ENCODE measurements around the gene CRIM1. TPM values are rescaled to one million over a fixed set of nuclear protein-coding genes. Genes with fewer than 3 reads are reported as not detected.

CRIM1 gene
- total and polyA plus RNA-seq, 4 donors = 24.3 to 119 (median 58.4) TPM

DNA sequence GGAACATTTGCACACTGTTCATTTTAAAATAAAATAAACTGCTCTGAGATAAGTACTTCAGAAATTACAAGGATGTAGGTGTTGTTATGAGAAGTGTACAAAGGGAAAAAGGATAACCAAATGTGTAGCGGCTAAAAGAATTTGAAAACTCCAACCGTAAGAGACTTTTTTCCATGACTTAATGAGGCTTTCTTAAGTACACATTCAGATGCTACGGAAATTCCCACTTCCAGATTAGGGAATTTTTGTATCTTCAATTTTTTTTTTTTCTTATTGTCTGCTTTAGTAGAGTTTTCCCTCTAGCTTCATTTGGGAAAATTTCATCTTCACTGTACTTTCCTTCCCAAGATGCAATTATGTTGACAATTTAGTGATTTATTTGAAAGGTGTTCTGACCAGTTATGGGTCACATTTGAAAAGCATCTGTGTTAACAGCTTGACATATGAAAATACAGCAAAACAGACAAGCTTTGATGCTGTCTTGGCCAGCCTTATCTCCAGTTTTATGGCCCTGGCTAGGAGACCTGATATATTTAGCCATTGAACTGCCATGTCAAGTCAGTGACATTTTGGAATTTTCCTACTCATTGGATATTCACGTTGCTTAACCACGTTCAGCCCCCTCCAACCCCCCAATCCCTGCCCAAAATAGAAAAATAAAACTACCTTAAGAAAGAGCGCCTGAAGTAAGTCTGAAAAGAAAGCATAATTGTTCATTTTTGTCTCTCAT lies 136.8 kb downstream of the CRIM1 start:
- WGBS, 2 donors = 82 to 88% methylated on average over 6 of the region's 6 CpGs
- DNase-seq = no peak
- Histone ChIP-seq H3K36me3 (ENCODE audit: control insufficient read depth in 4 of 4, insufficient read depth in 4 of 4, low read length in 4 of 4) (peaks cover 2 to 3% (median 3%) of the 10 kb centered on the region in 4 donors), H3K9ac (ENCODE audit: insufficient read depth in 1 of 2, low read length in 2 of 2) (no peak overlapping the region), H3K9me3 (ENCODE audit: control insufficient read depth in 4 of 4, insufficient read depth in 3 of 4, low read length in 3 of 4) (no peaks in the 10 kb centered on the region), H3K27me3 (ENCODE audit: control insufficient read depth in 3 of 3, insufficient read depth in 3 of 3, low read length in 2 of 3) (no peaks in the 10 kb centered on the region), H3K4me3 (no peak overlapping the region), H3K27ac (ENCODE audit: low read depth in 1 of 2, low read length in 1 of 2) (no peak overlapping the region), H3K4me1 (ENCODE audit: control insufficient read depth in 5 of 5, insufficient read depth in 5 of 5, low read length in 5 of 5) (peaks cover 0 to 10% (median 2%) of the 10 kb centered on the region in 5 donors)
- TF ChIP-seq, protein P1, sequence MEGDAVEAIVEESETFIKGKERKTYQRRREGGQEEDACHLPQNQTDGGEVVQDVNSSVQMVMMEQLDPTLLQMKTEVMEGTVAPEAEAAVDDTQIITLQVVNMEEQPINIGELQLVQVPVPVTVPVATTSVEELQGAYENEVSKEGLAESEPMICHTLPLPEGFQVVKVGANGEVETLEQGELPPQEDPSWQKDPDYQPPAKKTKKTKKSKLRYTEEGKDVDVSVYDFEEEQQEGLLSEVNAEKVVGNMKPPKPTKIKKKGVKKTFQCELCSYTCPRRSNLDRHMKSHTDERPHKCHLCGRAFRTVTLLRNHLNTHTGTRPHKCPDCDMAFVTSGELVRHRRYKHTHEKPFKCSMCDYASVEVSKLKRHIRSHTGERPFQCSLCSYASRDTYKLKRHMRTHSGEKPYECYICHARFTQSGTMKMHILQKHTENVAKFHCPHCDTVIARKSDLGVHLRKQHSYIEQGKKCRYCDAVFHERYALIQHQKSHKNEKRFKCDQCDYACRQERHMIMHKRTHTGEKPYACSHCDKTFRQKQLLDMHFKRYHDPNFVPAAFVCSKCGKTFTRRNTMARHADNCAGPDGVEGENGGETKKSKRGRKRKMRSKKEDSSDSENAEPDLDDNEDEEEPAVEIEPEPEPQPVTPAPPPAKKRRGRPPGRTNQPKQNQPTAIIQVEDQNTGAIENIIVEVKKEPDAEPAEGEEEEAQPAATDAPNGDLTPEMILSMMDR (IDR thresholded peaks at IDR 0.05; ENCODE audit: control extremely low read depth, extremely low read depth) = no peak
- no peak for ATAC-seq (ENCODE audit: insufficient read depth, low FRiP score)

- Histone ChIP-seq H3K4me3 (no peak overlapping the region), H3K9me3 (ENCODE audit: control insufficient read depth in 4 of 4, insufficient read depth in 3 of 4, low read length in 3 of 4) (no peaks in the 10 kb centered on the region), H3K4me1 (ENCODE audit: control insufficient read depth in 5 of 5, insufficient read depth in 5 of 5, low read length in 5 of 5) (peaks cover 0 to 10% (median 0%) of the 10 kb centered on the region in 5 donors), H3K36me3 (ENCODE audit: control insufficient read depth in 4 of 4, insufficient read depth in 4 of 4, low read length in 4 of 4) (peaks cover 2 to 3% (median 3%) of the 10 kb centered on the region in 4 donors), H3K27me3 (ENCODE audit: control insufficient read depth in 3 of 3, insufficient read depth in 3 of 3, low read length in 2 of 3) (no peaks in the 10 kb centered on the region), H3K27ac (ENCODE audit: low read depth in 1 of 2, low read length in 1 of 2) (peak overlapping the region in 1 of 2 donors; percentile 39), H3K9ac (ENCODE audit: insufficient read depth in 1 of 2, low read length in 2 of 2) (no peak overlapping the region)
- DNase-seq (no peak), ATAC-seq (ENCODE audit: insufficient read depth, low FRiP score) (no peak)
- TF ChIP-seq, protein P1 (IDR thresholded peaks at IDR 0.05; ENCODE audit: control extremely low read depth, extremely low read depth) = no peak
Measured at GRCh38 chr2:36493306-36493705, 137.7 kb downstream of the CRIM1 start.

DNA sequence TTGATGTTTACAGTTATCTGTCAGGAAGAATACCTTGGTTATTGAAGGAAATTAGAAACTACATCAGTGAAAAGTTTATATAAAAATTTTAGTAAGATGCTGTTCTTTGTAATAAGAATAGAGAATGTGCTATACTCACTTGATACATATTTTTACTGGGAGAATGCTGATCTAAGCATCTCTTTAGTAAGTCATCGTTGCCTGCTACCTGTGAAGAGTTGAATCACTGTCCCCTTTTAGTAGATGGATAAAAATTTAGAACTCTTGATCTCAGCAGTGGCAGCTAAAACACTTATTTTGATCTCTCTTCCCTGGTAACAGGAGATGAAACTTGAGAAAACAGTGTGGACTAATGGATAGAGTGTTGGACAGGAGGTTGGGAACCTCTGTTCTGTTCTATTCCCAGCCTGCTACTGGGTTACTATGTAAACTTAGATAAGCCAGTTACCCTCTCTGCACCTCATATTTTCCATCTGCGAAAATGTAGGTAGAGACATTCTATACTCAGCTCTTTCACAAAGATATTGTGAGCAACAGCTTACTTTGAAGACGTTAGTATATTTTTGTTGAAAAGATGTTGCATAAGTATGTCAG lies 142.1 kb downstream of the CRIM1 start:
- H3K36me3 ChIP-seq (ENCODE audit: control insufficient read depth in 4 of 4, insufficient read depth in 4 of 4, low read length in 4 of 4) = peaks cover 5 to 20% (median 14%) of the 10 kb centered on the region in 4 donors
- H3K27ac ChIP-seq (ENCODE audit: low read depth in 1 of 2, low read length in 1 of 2) = no peak overlapping the region
- TF ChIP-seq, protein P1 (IDR thresholded peaks at IDR 0.05; ENCODE audit: control extremely low read depth, extremely low read depth) = no peak
- WGBS, 2 donors = 82 to 83% methylated on average over 3 of the region's 3 CpGs
- no peak overlapping the region for H3K4me3 ChIP-seq
- H3K9me3 ChIP-seq (ENCODE audit: control insufficient read depth in 4 of 4, insufficient read depth in 3 of 4, low read length in 3 of 4) = no peaks in the 10 kb centered on the region
- H3K27me3 ChIP-seq (ENCODE audit: control insufficient read depth in 3 of 3, insufficient read depth in 3 of 3, low read length in 2 of 3) = no peaks in the 10 kb centered on the region
- ATAC-seq (ENCODE audit: insufficient read depth, low FRiP score) (no peak), DNase-seq (no peak)
- no peak overlapping the region for H3K9ac ChIP-seq (ENCODE audit: insufficient read depth in 1 of 2, low read length in 2 of 2)
- peaks cover 0 to 1% (median 0%) of the 10 kb centered on the region in 5 donors for H3K4me1 ChIP-seq (ENCODE audit: control insufficient read depth in 5 of 5, insufficient read depth in 5 of 5, low read length in 5 of 5)

Data from lung (tissue), 12 donors.